Gastrocnemius medialis (tissue), 4 donors: ENCODE measurements around the gene PAX6.

Experiments
- CTCF ChIP-seq, 5 experiments: fragments of 450-650 bp in 3 of 5; fragments of 200-600 bp in 2 of 5; sonication (generic) in 2 of 5; IDR thresholded peaks in 4 of 5; conservative IDR thresholded peaks in 1 of 5; 1 replicate in 4 of 5; 2 replicates in 1 of 5; pipeline ENCODE4 v1.5.1; 2016 to 2019; ENCODE audit warnings: antibody characterized with exemption in 5 of 5, mild to moderate bottlenecking in 3 of 5, moderate library complexity in 3 of 5
- POLR2A ChIP-seq, 2 donors: fragments of 450-650 bp; IDR thresholded peaks; one replicate each; pipeline ENCODE4 v1.6.1; 2017; ENCODE audit warnings: antibody characterized with exemption in 2 of 2, mild to moderate bottlenecking in 2 of 2, moderate library complexity in 2 of 2

- TF ChIP-seq CTCF (IDR thresholded peaks at IDR 0.05 in 4 of 5, conservative IDR thresholded peaks at IDR 0.05 in 1 of 5), result no peak
- TF ChIP-seq POLR2A (IDR thresholded peaks at IDR 0.05), result no peak
Observed at GRCh38 chr11:31827455-31828206, 16.5 kb upstream of the PAX6 start.
